ENCODE data around the gene RHOBTB1. TPM values are rescaled to one million over a fixed set of nuclear protein-coding genes. Genes with fewer than 3 reads are reported as not detected.

Gene RHOBTB1
- total RNA-seq, 2 donors from 2014 or later, result 0.64 TPM; not detected in 1

- DNase-seq (ENCODE audit: low spot score) (no peak), ATAC-seq (no peak)
- no peaks in the 10 kb centered on the region for H3K36me3 Mint-ChIP-seq
- no peaks in the 10 kb centered on the region for H3K9me3 Mint-ChIP-seq
- H3K27me3 Mint-ChIP-seq, result peaks cover 0 to 3% of the 10 kb centered on the region in 2 donors
- H3K4me1 Mint-ChIP-seq (ENCODE audit: low read depth in 2 of 2), result no peaks in the 10 kb centered on the region
- no peak overlapping the region for H3K4me3 Mint-ChIP-seq
- H3K27ac Mint-ChIP-seq, result no peak overlapping the region
Observed at GRCh38 chr10:60872451-60872850, 71.5 kb downstream of the RHOBTB1 start.

- DNase-seq (ENCODE audit: low spot score), result no peak
- H3K27ac Mint-ChIP-seq, result no peak overlapping the region
- H3K4me1 Mint-ChIP-seq (ENCODE audit: low read depth in 2 of 2), result no peaks in the 10 kb centered on the region
- no peaks in the 10 kb centered on the region for H3K9me3 Mint-ChIP-seq
- peaks cover 0 to 3% of the 10 kb centered on the region in 2 donors for H3K27me3 Mint-ChIP-seq
- ATAC-seq, result no peak
- H3K36me3 Mint-ChIP-seq, result no peaks in the 10 kb centered on the region
- H3K4me3 Mint-ChIP-seq, result no peak overlapping the region
Observed at GRCh38 chr10:60871215-60871614, 72.8 kb downstream of the RHOBTB1 start.

GRCh38 chr10:60870803-60871202, 73.2 kb downstream of the RHOBTB1 start:
- no peaks in the 10 kb centered on the region for H3K4me1 Mint-ChIP-seq (ENCODE audit: low read depth in 2 of 2)
- ATAC-seq (no peak), DNase-seq (ENCODE audit: low spot score) (no peak)
- H3K27me3 Mint-ChIP-seq, result peaks cover 0 to 3% of the 10 kb centered on the region in 2 donors
- no peak overlapping the region for H3K27ac Mint-ChIP-seq
- no peaks in the 10 kb centered on the region for H3K36me3 Mint-ChIP-seq
- no peak overlapping the region for H3K4me3 Mint-ChIP-seq
- no peaks in the 10 kb centered on the region for H3K9me3 Mint-ChIP-seq

GRCh38 chr10:60870416-60870728, 73.6 kb downstream of the RHOBTB1 start:
- Mint-ChIP-seq H3K36me3 (no peaks in the 10 kb centered on the region), H3K4me1 (ENCODE audit: low read depth in 2 of 2) (no peaks in the 10 kb centered on the region), H3K4me3 (no peak overlapping the region), H3K27me3 (peaks cover 0 to 3% of the 10 kb centered on the region in 2 donors), H3K27ac (no peak overlapping the region), H3K9me3 (no peaks in the 10 kb centered on the region)
- ATAC-seq, result no peak
- DNase-seq (ENCODE audit: low spot score), result no peak

- H3K4me1 Mint-ChIP-seq (ENCODE audit: low read depth in 2 of 2), result no peaks in the 10 kb centered on the region
- no peaks in the 10 kb centered on the region for H3K36me3 Mint-ChIP-seq
- DNase-seq (ENCODE audit: low spot score), result no peak
- peaks cover 0 to 2% of the 10 kb centered on the region in 2 donors for H3K27me3 Mint-ChIP-seq
- H3K27ac Mint-ChIP-seq, result no peak overlapping the region
- no peaks in the 10 kb centered on the region for H3K9me3 Mint-ChIP-seq
- no peak for ATAC-seq
- H3K4me3 Mint-ChIP-seq, result no peak overlapping the region
Observed at GRCh38 chr10:60869652-60870415, 74.2 kb downstream of the RHOBTB1 start.

GRCh38 chr10:60868946-60869345, 75.0 kb downstream of the RHOBTB1 start:
- Mint-ChIP-seq H3K27ac (no peak overlapping the region), H3K27me3 (no peaks in the 10 kb centered on the region), H3K36me3 (no peaks in the 10 kb centered on the region), H3K4me3 (no peak overlapping the region), H3K4me1 (ENCODE audit: low read depth in 2 of 2) (no peaks in the 10 kb centered on the region), H3K9me3 (no peaks in the 10 kb centered on the region)
- ATAC-seq (no peak), DNase-seq (ENCODE audit: low spot score) (no peak)

- Mint-ChIP-seq H3K9me3 (no peaks in the 10 kb centered on the region), H3K27ac (no peak overlapping the region), H3K36me3 (no peaks in the 10 kb centered on the region), H3K4me3 (no peak overlapping the region), H3K27me3 (peaks cover 8 to 25% of the 10 kb centered on the region in 2 donors), H3K4me1 (ENCODE audit: low read depth in 2 of 2) (no peaks in the 10 kb centered on the region)
- ATAC-seq, result no peak
- no peak for DNase-seq (ENCODE audit: low spot score)
Observed at GRCh38 chr10:60865198-60865783, 78.7 kb downstream of the RHOBTB1 start.

GRCh38 chr10:60863796-60864195, 80.2 kb downstream of the RHOBTB1 start:
- ATAC-seq, result no peak
- no peak overlapping the region for H3K4me3 Mint-ChIP-seq
- no peaks in the 10 kb centered on the region for H3K36me3 Mint-ChIP-seq
- H3K4me1 Mint-ChIP-seq (ENCODE audit: low read depth in 2 of 2), result no peaks in the 10 kb centered on the region
- H3K27ac Mint-ChIP-seq, result no peak overlapping the region
- H3K9me3 Mint-ChIP-seq, result no peaks in the 10 kb centered on the region
- H3K27me3 Mint-ChIP-seq, result peaks cover 12 to 29% of the 10 kb centered on the region in 2 donors
- no peak for DNase-seq (ENCODE audit: low spot score)

GRCh38 chr10:60862517-60862916, 81.5 kb downstream of the RHOBTB1 start:
- Mint-ChIP-seq H3K27ac (no peak overlapping the region), H3K4me3 (no peak overlapping the region), H3K9me3 (no peaks in the 10 kb centered on the region), H3K4me1 (ENCODE audit: low read depth in 2 of 2) (no peaks in the 10 kb centered on the region), H3K36me3 (no peaks in the 10 kb centered on the region), H3K27me3 (peaks cover 12 to 29% of the 10 kb centered on the region in 2 donors)
- ATAC-seq, result no peak
- DNase-seq (ENCODE audit: low spot score), result no peak

- DNase-seq (ENCODE audit: low spot score), result no peak
- no peaks in the 10 kb centered on the region for H3K36me3 Mint-ChIP-seq
- H3K9me3 Mint-ChIP-seq, result no peaks in the 10 kb centered on the region
- no peak overlapping the region for H3K4me3 Mint-ChIP-seq
- H3K27me3 Mint-ChIP-seq, result peaks cover 6 to 12% of the 10 kb centered on the region in 2 donors
- no peak for ATAC-seq
- H3K27ac Mint-ChIP-seq, result no peak overlapping the region
- H3K4me1 Mint-ChIP-seq (ENCODE audit: low read depth in 2 of 2), result no peaks in the 10 kb centered on the region
Observed at GRCh38 chr10:60856405-60856804, 87.6 kb downstream of the RHOBTB1 start.

GRCh38 chr10:60853637-60854036, 90.3 kb downstream of the RHOBTB1 start:
- Mint-ChIP-seq H3K27me3 (peaks cover 0 to 6% of the 10 kb centered on the region in 2 donors), H3K27ac (no peak overlapping the region), H3K9me3 (no peaks in the 10 kb centered on the region), H3K36me3 (no peaks in the 10 kb centered on the region), H3K4me1 (ENCODE audit: low read depth in 2 of 2) (no peaks in the 10 kb centered on the region), H3K4me3 (no peak overlapping the region)
- DNase-seq (ENCODE audit: low spot score) (no peak), ATAC-seq (no peak)

- Mint-ChIP-seq H3K9me3 (no peaks in the 10 kb centered on the region), H3K27me3 (peaks cover 0 to 6% of the 10 kb centered on the region in 2 donors), H3K27ac (no peak overlapping the region), H3K4me3 (no peak overlapping the region), H3K36me3 (no peaks in the 10 kb centered on the region), H3K4me1 (ENCODE audit: low read depth in 2 of 2) (no peaks in the 10 kb centered on the region)
- ATAC-seq (no peak), DNase-seq (ENCODE audit: low spot score) (no peak)
Observed at GRCh38 chr10:60853107-60853506, 90.9 kb downstream of the RHOBTB1 start.

- Mint-ChIP-seq H3K27me3 (peaks cover 0 to 6% of the 10 kb centered on the region in 2 donors), H3K4me3 (no peak overlapping the region), H3K9me3 (no peaks in the 10 kb centered on the region), H3K4me1 (ENCODE audit: low read depth in 2 of 2) (no peaks in the 10 kb centered on the region), H3K27ac (no peak overlapping the region), H3K36me3 (no peaks in the 10 kb centered on the region)
- DNase-seq (ENCODE audit: low spot score) (no peak), ATAC-seq (no peak)
Observed at GRCh38 chr10:60849740-60850139, 94.2 kb downstream of the RHOBTB1 start.

GRCh38 chr10:60849217-60849616, 94.8 kb downstream of the RHOBTB1 start:
- Mint-ChIP-seq H3K4me1 (ENCODE audit: low read depth in 2 of 2) (no peaks in the 10 kb centered on the region), H3K27ac (no peak overlapping the region), H3K9me3 (no peaks in the 10 kb centered on the region), H3K4me3 (no peak overlapping the region), H3K27me3 (peaks cover 0 to 6% of the 10 kb centered on the region in 2 donors), H3K36me3 (no peaks in the 10 kb centered on the region)
- no peak for DNase-seq (ENCODE audit: low spot score)
- peak in 1 of 2 donors; percentile 41 for ATAC-seq

Data from natural killer cell treated with Interleukin-12 subunit alpha and Interleukin-12 subunit beta and Interleukin-15 and Interleukin-18, amount 100 ng/mL, for 72 hours (primary cell).